Fibroblast of peridontal ligament (primary cell): ENCODE results near the gene FICD.

Experiments used
- DNase-seq: peaks from one replicate; pipeline ENCODE4 v3.0.0-alpha.2; 2010; ENCODE audit errors: extremely low read depth

The FICD gene

DNA sequence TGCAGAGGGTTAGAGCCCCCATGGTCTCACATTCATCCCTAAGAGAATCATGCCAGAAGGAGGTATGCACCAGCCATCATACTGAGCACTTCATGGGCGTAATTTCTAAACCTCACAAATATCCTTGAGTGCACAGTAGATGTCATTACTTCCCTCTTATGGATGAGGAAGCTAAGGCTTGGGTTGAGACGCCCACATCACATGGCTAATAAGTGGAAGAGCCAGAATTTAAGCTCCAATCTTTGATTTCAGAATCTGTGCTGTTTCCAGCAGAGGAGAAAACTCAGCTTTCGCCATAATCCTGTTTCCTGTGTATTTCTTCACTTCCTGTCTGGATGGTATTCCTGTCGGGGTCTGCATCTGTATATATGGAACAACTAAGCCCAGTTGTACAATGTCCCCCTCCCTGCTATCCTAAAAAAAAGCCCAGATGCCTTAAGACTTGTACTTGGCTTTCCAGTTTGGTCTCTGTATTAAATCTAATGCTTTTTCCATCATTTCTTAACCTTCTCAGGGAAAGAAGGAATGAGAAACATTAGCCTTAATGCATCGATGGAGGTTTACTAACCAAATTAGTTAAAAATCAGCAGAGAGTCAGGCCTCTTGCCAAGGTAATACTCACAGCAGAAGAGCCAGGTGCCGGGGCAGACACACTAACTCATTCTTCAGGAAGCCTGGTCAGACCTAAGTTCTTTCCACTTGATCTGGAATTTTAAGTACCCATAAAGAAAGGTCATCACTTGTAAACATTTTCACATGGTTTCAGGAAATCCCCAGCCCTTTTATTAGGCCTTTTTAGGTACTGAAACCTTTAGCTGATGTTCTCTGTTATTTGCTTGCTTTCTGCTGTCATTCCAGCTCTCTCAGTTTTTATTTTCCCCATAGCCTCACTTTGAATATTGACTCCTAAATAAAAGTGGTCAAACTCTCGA is 52.6 kb downstream of the FICD start:
- DNase-seq: no peak

DNA sequence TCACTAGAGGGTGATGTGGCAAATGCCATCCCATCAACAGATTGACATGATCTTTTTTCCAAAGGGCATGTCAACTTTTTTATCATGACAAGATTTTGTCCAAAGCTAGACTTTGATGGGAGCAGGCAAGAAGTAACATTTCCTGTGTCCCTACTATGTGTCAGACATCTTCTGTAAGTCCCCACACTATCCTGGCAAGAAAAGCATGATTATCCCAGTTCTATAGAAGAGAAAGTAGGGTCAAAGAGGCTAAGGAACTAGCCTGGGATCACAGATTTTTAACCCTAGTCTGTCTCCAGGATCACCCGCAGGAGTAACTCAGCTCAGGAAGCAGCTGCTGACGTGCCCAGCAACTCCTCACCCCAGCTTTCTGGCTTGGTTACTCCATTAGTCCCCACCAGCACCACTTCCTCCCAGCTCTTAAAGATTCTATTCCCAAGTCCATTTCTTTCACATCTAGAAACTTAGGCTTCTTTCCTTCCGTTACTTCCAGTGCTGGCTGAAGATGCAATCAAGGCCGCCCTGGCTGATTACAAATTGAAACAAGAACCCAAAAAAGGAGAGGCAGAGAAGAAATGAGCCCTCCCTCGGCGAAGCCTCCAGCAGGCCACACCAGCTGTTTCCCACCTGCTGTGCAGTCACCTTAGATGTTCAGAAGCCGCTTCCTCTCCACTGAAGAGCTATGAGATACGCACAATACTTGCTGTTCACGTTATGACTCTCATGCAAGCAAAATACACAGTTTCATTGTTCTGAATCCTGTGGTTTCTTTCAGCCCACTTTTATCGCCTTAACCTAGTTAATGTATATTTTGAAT is 53.5 kb downstream of the FICD start:
- DNase-seq: no peak
